K562 (cell line): Measurements from ENCODE around the gene IL20. TPM values are rescaled to one million over a fixed set of nuclear protein-coding genes. Genes with fewer than 3 reads are reported as not detected.
A peak's percentile ranks its signal among the peaks of the same experiment; 100 is the strongest.

Experiments used
- CEBPB ChIP-seq: fragments of 450-650 bp; IDR thresholded peaks from 2 replicates; pipeline ENCODE4 v1.6.1; 2016; ENCODE audit warnings: missing genetic modification characterization, missing compliant biosample characterization
- HDAC2 ChIP-seq: fragments of 450-650 bp; IDR thresholded peaks from 2 replicates; pipeline ENCODE4 v1.6.1; 2016; ENCODE audit warnings: mild to moderate bottlenecking
- HES1 ChIP-seq: fragments of 450-650 bp; IDR thresholded peaks from 2 replicates; pipeline ENCODE4 v1.6.1; 2016; ENCODE audit warnings: low read depth, mild to moderate bottlenecking, moderate library complexity
- MIER1 ChIP-seq: fragments of 450-650 bp; IDR thresholded peaks from 2 replicates; pipeline ENCODE4 v1.6.1; 2016; ENCODE audit warnings: antibody characterized with exemption, mild to moderate bottlenecking, low read depth
- NBN ChIP-seq: fragments of 450-650 bp; IDR thresholded peaks from 2 replicates; pipeline ENCODE4 v1.6.1; 2016; ENCODE audit warnings: low read depth, mild to moderate bottlenecking
- NCOR1 ChIP-seq: fragments of 450-650 bp; IDR thresholded peaks from 2 replicates; pipeline ENCODE4 v1.6.1; 2016; ENCODE audit warnings: mild to moderate bottlenecking, moderate library complexity
- RAD21 ChIP-seq, 2 experiments: fragments of 250-450 bp in 1 of 2; fragments of 450-650 bp in 1 of 2; sonication (Bioruptor Pico) in 1 of 2; formaldehyde crosslinking in 1 of 2; IDR thresholded peaks in 1 of 2; conservative IDR thresholded peaks in 1 of 2; 2 replicates each; pipeline versions ENCODE4 v1.4.0 to v1.8.0; 2020 to 2022; ENCODE audit warnings: mild to moderate bottlenecking in 2 of 2, moderate library complexity in 1 of 2
- SOX6 ChIP-seq: fragments of 450-650 bp; IDR thresholded peaks from 2 replicates; pipeline ENCODE4 v1.6.1; 2014; ENCODE audit warnings: mild to moderate bottlenecking
- SREBF1 ChIP-seq: fragments of 150-350 bp; IDR thresholded peaks from 2 replicates; pipeline ENCODE4 v1.6.1; 2014; ENCODE audit warnings: antibody characterized with exemption, low read depth, low read length, borderline replicate concordance
- TCFL5 ChIP-seq: fragments of 250-450 bp; sonication (Bioruptor Pico); conservative IDR thresholded peaks from 2 replicates; pipeline ENCODE4 v1.6.1; 2021; ENCODE audit warnings: mild to moderate bottlenecking, moderate library complexity, matching md5 sums
- ZNF224 ChIP-seq: sonication (generic); formaldehyde crosslinking; IDR thresholded peaks from 2 replicates; pipeline ENCODE4 v1.8.0; 2022; ENCODE audit warnings: mild to moderate bottlenecking, missing genetic modification reagents
- ZNF232 ChIP-seq: sonication (generic); formaldehyde crosslinking; IDR thresholded peaks from 2 replicates; pipeline ENCODE4 v1.8.0; 2022; ENCODE audit warnings: mild to moderate bottlenecking, missing genetic modification reagents
- ZNF444 ChIP-seq: fragments of 250-450 bp; sonication (Bioruptor Pico); IDR thresholded peaks from 2 replicates; pipeline ENCODE4 v1.4.0; 2020; ENCODE audit warnings: mild to moderate bottlenecking, moderate library complexity
- ZNF609 ChIP-seq: sonication (generic); formaldehyde crosslinking; IDR thresholded peaks from 2 replicates; pipeline ENCODE4 v1.8.1; 2023; ENCODE audit warnings: missing genetic modification reagents, mild to moderate bottlenecking, borderline replicate concordance
- polyA plus RNA-seq, 8 experiments: library from polyadenylated mRNA; depleted of rRNA in 4 of 8; stranded (reverse) in 5 of 8; unstranded in 3 of 8; fragments of >200 nt; fragmentation: Nextera tagmentation in 2 of 8; fragmentation: Illumina TruSeq in 1 of 8; extraction: Ambion mirVana in 2 of 8; extraction: Trizol in 1 of 8; gene quantifications; 2 replicates each; pipeline versions ENCODE4 v1.2.1 to v1.2.3, GENCODE V29; 2011 to 2014; ENCODE audit warnings: inconsistent platforms in 1 of 8, missing spikeins in 1 of 8
- total RNA-seq, 7 experiments: library from RNA; depleted of rRNA in 6 of 7; stranded (reverse); fragments of >200 nt in 6 of 7; fragmentation: Illumina TruSeq in 2 of 7; extraction: Trizol in 2 of 7; gene quantifications; 2 replicates each; pipeline versions ENCODE4 v1.2.1 to v1.2.3, GENCODE V29; 2011 to 2021; ENCODE audit warnings: low replicate concordance in 1 of 7
- TF ChIP-seq, protein P1 (sequence below): fragments of 450-650 bp; formaldehyde crosslinking; IDR thresholded peaks from 2 replicates; pipeline ENCODE4 v1.4.0; 2022; ENCODE audit warnings: mild to moderate bottlenecking, moderate library complexity
- TF ChIP-seq, protein P2 (sequence below): fragments of 450-650 bp; IDR thresholded peaks from one replicate; pipeline ENCODE4 v1.6.1; 2018; ENCODE audit warnings: mild to moderate bottlenecking, moderate library complexity; ENCODE audit not compliant: partially characterized antibody
- TF ChIP-seq, protein P3 (sequence below): sonication (generic); formaldehyde crosslinking; IDR thresholded peaks from 2 replicates; pipeline ENCODE4 v1.8.1; 2022; ENCODE audit warnings: missing genetic modification reagents
- TF ChIP-seq, protein P4 (sequence below): fragments of 250-450 bp; sonication (Bioruptor Pico); IDR thresholded peaks from 2 replicates; pipeline ENCODE4 v1.8.0; 2022; ENCODE audit warnings: moderate library complexity, mild to moderate bottlenecking, inconsistent platforms

The IL20 gene
- total and polyA plus RNA-seq, 9 of the 15 experiments (the other 6 are each of a cell fraction or from before 2014, with no cell fraction given): not detected

GRCh38 chr1:206847337-206847834 lies 18.0 kb upstream of the IL20 start (continued):
- TF ChIP-seq, protein P1, sequence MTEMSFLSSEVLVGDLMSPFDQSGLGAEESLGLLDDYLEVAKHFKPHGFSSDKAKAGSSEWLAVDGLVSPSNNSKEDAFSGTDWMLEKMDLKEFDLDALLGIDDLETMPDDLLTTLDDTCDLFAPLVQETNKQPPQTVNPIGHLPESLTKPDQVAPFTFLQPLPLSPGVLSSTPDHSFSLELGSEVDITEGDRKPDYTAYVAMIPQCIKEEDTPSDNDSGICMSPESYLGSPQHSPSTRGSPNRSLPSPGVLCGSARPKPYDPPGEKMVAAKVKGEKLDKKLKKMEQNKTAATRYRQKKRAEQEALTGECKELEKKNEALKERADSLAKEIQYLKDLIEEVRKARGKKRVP (CRISPR knock-in tag): peak; percentile 56; the same call in 1 of the 2 replicates
- TF ChIP-seq NCOR1 (peak; percentile 99), SOX6 (peak; percentile 98), TCFL5 (CRISPR knock-in tag) (no peak), RAD21 (CRISPR knock-in tag; conservative IDR thresholded peaks at IDR 0.05 in 1 of 2, IDR thresholded peaks at IDR 0.05 in 1 of 2) (0 out of 4 replicates have a peak, but pooled peaks of 1 of the 2 experiments have one; percentile 9), NBN (no peak), ZNF232 (CRISPR knock-in tag) (no peak), MIER1 (no peak), ZNF609 (CRISPR knock-in tag) (no peak), CEBPB (0 out of 2 replicates have a peak, but pooled peaks have one; percentile 9), HDAC2 (peak; percentile 84), HES1 (peak; percentile 45; the same call in 1 of the 2 replicates), ZNF224 (no peak), SREBF1 (no peak), ZNF444 (CRISPR knock-in tag) (no peak)
- TF ChIP-seq, protein P2, sequence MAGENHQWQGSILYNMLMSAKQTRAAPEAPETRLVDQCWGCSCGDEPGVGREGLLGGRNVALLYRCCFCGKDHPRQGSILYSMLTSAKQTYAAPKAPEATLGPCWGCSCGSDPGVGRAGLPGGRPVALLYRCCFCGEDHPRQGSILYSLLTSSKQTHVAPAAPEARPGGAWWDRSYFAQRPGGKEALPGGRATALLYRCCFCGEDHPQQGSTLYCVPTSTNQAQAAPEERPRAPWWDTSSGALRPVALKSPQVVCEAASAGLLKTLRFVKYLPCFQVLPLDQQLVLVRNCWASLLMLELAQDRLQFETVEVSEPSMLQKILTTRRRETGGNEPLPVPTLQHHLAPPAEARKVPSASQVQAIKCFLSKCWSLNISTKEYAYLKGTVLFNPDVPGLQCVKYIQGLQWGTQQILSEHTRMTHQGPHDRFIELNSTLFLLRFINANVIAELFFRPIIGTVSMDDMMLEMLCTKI: no peak
- TF ChIP-seq, protein P3, sequence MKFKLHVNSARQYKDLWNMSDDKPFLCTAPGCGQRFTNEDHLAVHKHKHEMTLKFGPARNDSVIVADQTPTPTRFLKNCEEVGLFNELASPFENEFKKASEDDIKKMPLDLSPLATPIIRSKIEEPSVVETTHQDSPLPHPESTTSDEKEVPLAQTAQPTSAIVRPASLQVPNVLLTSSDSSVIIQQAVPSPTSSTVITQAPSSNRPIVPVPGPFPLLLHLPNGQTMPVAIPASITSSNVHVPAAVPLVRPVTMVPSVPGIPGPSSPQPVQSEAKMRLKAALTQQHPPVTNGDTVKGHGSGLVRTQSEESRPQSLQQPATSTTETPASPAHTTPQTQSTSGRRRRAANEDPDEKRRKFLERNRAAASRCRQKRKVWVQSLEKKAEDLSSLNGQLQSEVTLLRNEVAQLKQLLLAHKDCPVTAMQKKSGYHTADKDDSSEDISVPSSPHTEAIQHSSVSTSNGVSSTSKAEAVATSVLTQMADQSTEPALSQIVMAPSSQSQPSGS: no peak
- TF ChIP-seq, protein P4, sequence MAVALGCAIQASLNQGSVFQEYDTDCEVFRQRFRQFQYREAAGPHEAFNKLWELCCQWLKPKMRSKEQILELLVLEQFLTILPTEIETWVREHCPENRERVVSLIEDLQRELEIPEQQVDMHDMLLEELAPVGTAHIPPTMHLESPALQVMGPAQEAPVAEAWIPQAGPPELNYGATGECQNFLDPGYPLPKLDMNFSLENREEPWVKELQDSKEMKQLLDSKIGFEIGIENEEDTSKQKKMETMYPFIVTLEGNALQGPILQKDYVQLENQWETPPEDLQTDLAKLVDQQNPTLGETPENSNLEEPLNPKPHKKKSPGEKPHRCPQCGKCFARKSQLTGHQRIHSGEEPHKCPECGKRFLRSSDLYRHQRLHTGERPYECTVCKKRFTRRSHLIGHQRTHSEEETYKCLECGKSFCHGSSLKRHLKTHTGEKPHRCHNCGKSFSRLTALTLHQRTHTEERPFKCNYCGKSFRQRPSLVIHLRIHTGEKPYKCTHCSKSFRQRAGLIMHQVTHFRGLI (CRISPR knock-in tag): no peak
